ENCODE measurements around the gene CMKLR1. TPM values are rescaled to one million over a fixed set of nuclear protein-coding genes. Genes with fewer than 3 reads are reported as not detected.

The CMKLR1 gene
- total and polyA plus RNA-seq, 7 donors, result 0.94 to 7.0 (median 4.4) TPM

DNA sequence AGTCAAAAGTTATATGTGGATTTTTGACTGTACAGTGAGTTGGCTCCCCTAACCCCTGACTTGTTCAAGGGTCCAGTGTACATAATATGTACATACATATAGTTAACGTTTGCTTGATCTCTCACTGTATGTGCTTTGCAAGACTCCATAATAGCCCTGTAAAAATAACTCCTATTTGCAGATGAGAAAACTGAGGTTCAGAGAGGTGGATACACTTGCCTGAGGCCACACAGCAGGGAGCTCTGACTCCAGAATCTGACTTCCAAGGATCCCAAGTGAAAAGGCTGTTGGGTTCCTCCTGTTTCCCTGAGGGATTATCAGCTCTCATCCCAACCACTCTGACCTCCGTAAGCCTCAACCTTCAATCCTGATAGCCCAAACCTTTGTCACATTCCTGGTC, 41.7 kb downstream of the CMKLR1 start:
- Histone ChIP-seq H3K36me3 (ENCODE audit: insufficient read depth in 1 of 2, low read depth in 1 of 2) (no peaks in the 10 kb centered on the region), H3K4me1 (no peaks in the 10 kb centered on the region), H3K27ac (no peak overlapping the region), H3K9me3 (no peaks in the 10 kb centered on the region), H3K4me3 (no peak overlapping the region), H3K27me3 (ENCODE audit: insufficient read depth in 3 of 3, low read length in 2 of 3) (no peaks in the 10 kb centered on the region)
- intact Hi-C loops (cut with DNase I), result no loop called here
- ATAC-seq, result no peak
- WGBS, 3 donors, result 73 to 84% (median 79%) methylated on average over 2 of the region's 2 CpGs
- TF ChIP-seq, protein P1, sequence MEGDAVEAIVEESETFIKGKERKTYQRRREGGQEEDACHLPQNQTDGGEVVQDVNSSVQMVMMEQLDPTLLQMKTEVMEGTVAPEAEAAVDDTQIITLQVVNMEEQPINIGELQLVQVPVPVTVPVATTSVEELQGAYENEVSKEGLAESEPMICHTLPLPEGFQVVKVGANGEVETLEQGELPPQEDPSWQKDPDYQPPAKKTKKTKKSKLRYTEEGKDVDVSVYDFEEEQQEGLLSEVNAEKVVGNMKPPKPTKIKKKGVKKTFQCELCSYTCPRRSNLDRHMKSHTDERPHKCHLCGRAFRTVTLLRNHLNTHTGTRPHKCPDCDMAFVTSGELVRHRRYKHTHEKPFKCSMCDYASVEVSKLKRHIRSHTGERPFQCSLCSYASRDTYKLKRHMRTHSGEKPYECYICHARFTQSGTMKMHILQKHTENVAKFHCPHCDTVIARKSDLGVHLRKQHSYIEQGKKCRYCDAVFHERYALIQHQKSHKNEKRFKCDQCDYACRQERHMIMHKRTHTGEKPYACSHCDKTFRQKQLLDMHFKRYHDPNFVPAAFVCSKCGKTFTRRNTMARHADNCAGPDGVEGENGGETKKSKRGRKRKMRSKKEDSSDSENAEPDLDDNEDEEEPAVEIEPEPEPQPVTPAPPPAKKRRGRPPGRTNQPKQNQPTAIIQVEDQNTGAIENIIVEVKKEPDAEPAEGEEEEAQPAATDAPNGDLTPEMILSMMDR (IDR thresholded peaks at IDR 0.05), result no peak
- DNase-seq, result no peak

DNA sequence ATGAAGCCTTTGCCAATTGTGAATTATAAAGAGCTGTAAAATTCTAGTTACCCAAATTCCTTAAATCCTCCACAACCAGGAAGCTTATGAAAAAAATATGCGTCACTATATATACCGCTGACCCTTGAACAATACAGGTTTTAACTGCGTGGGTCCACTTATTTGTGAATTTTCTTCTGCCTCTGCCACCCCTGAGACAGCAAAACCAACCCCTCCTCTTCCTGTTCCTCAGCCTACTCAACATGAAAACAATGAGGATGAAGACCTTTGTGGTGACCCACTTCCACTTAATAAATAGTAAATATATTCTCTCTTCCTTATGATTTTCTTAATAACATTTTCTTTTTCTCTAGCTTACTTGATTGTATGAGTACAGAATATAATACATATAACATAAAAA, 42.2 kb downstream of the CMKLR1 start:
- H3K27ac ChIP-seq, result no peak overlapping the region
- no peaks in the 10 kb centered on the region for H3K4me1 ChIP-seq
- WGBS, 3 donors, result 49 to 70% (median 60%) methylated on average over 3 of the region's 3 CpGs

DNA sequence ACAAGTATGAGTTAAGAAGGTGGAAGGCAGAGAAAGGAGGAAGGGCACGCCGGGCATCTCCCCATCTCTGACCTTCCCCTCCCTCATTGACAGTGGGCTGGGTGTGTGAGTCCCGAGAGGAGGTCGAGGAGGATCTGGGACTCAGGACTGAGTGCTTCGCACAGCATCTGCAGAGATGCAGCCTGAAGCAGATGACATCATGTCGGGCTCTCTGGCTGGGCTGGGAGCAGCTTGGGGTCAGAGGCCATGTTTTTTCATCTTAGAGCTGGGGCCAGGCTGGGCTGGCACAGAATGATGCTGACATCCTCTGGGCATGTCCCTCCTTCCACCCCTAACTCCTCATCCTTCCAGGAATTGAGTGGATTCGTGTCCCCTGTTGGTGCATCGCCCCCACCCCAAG, 43.5 kb downstream of the CMKLR1 start:
- no peaks in the 10 kb centered on the region for H3K9me3 ChIP-seq
- no peak for ATAC-seq
- TF ChIP-seq, protein P1 (IDR thresholded peaks at IDR 0.05), result no peak
- WGBS, 3 donors, result 45 to 53% (median 48%) methylated on average over 8 of the region's 8 CpGs
- no peak overlapping the region for H3K4me3 ChIP-seq
- no peaks in the 10 kb centered on the region for H3K4me1 ChIP-seq
- intact Hi-C loops (cut with DNase I), result no loop called here
- no peak overlapping the region for H3K27ac ChIP-seq
- no peaks in the 10 kb centered on the region for H3K27me3 ChIP-seq (ENCODE audit: insufficient read depth in 3 of 3, low read length in 2 of 3)
- H3K36me3 ChIP-seq (ENCODE audit: insufficient read depth in 1 of 2, low read depth in 1 of 2), result no peaks in the 10 kb centered on the region
- DNase-seq, result no peak

More for the DNA sequence above, 42.2 kb downstream of the CMKLR1 start:
- ATAC-seq (no peak), DNase-seq (no peak)
- Histone ChIP-seq H3K36me3 (ENCODE audit: insufficient read depth in 1 of 2, low read depth in 1 of 2) (no peaks in the 10 kb centered on the region), H3K9me3 (no peaks in the 10 kb centered on the region), H3K27me3 (ENCODE audit: insufficient read depth in 3 of 3, low read length in 2 of 3) (no peaks in the 10 kb centered on the region), H3K4me3 (no peak overlapping the region)
- intact Hi-C loops (cut with DNase I), result no loop called here
- TF ChIP-seq, protein P1 (IDR thresholded peaks at IDR 0.05), result no peak

DNA sequence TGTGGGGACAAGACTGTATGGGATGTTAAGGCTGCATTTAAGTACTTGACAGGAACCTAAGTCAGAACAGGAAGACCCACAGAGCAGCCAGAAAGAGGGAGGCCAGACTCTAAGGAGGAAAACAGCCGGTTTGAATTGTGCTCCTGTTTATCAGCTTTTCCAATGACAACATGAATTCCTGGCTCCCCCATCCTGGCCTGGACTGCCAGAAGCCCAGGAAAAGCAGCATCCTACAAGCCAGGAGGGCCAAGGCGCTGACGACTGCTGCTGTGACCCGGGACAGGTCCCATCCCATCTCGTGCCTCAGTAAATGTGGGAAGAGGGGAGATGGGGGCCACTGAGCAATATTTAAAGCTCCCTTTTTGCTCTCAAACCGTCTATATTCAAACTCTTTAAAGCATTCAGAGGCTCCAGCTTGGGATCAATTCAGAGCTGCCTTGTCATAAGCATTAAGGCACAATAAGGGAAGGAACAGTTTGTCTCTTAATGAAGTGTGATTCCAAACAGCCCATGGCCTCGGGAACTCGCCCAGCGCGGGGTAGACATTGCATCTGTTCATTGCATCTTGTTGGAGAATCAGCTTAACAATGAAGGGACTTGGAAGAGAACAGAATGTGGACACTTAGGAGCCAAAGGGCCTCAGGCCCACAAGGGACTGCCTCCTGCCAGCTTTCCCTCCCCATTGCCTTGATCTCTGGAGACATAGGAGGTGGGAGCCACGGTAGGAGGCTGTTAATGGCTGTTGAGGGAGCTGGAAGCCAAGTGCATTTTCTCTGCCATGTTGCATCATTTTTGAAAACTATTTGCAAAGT, 49.6 kb downstream of the CMKLR1 start:
- WGBS, 3 donors, result 16 to 25% (median 20%) methylated on average over 11 of the region's 11 CpGs
- H3K4me3 ChIP-seq, result no peak overlapping the region
- peak in 3 of 4 donors; percentile 50 to 82 (median 68) for ATAC-seq
- TF ChIP-seq, protein P1 (IDR thresholded peaks at IDR 0.05), result no peak
- intact Hi-C loops (cut with DNase I), result no loop called here
- H3K27me3 ChIP-seq (ENCODE audit: insufficient read depth in 3 of 3, low read length in 2 of 3), result peaks cover 0 to 3% (median 0%) of the 10 kb centered on the region in 3 donors
- H3K9me3 ChIP-seq, result no peaks in the 10 kb centered on the region
- DNase-seq, result peak; percentile 60 to 82
- H3K27ac ChIP-seq, result no peak overlapping the region
- H3K36me3 ChIP-seq (ENCODE audit: insufficient read depth in 1 of 2, low read depth in 1 of 2), result no peaks in the 10 kb centered on the region
- no peaks in the 10 kb centered on the region for H3K4me1 ChIP-seq
